ENCODE measurements around the gene ACVR1.
"Not testable (repeated sequence)": the region's sequence is repeated elsewhere in the genome, so short reads cannot be mapped to it uniquely, and the experiment has no call there.

The ACVR1 gene

DNA sequence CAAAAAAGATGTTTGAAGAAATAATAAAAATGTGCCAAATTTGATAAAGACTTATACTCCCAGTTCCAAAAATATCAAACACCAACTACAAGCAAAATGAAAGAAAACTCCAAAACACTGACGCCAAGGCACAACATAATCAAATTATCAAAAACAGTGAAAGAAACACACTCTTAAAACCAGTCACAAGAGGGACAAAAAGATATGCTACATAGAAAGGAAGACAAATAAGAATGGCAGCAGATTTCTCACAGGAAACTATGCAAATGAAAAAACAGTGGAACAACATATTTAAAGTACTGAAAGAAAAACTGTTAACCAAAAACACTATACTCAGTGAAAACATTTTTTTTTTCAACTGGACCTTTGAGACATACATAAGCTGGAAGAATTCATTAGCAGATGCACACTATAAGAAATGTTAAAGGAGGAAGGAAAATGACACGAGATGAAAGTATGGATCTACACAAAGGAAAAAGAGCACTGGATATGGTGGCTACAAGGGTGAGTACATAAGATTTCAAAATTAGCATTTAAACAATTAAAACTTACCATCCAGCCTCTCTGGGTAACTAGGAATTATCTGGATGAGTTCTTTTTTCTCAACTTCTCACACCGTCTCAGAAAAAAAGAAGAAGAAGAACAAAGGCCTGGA lies 153.4 kb downstream of the ACVR1 start:
- DNase-seq (ENCODE audit: low spot score): no peak

DNA sequence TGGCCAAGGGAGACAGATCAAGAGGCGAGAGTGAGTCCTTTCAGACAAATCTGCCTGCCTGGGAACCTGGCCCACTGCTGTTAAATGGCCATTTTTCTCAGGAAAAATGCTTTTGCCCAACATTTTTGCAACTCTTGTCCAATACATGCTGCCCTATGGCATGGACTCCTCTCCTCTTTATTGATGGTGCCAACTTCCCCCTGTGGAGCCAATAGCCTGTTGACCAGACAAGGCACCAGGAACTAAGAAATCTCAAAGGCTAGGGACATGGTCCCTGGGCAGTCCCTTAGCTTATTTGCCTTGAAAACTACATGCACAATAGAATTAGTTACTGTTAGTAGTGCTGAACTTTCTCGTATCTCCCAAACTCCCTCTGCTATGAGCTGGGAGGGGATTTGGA lies 155.6 kb downstream of the ACVR1 start:
- no peak for DNase-seq (ENCODE audit: low spot score)

DNA sequence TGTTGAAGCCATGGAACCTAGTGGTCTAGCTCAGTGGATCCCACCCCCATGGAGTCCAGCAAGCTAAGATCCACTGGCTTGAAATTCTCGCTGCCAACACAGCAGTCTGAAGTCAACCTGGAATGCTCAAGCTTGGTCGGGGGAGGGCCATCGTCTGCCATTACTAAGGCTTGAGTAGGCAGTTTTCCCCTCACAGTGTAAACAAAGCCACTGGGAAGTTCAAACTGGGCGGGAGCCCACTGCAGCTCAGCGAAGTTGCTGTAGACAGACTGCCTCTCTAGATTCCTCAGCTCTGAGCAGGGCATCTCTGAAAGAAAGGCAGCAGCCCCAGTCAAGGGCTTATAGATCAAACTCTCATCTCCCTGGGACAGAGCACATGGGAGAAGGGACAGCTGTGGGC lies 171.5 kb downstream of the ACVR1 start:
- DNase-seq (ENCODE audit: low spot score): not testable (repeated sequence)

DNA sequence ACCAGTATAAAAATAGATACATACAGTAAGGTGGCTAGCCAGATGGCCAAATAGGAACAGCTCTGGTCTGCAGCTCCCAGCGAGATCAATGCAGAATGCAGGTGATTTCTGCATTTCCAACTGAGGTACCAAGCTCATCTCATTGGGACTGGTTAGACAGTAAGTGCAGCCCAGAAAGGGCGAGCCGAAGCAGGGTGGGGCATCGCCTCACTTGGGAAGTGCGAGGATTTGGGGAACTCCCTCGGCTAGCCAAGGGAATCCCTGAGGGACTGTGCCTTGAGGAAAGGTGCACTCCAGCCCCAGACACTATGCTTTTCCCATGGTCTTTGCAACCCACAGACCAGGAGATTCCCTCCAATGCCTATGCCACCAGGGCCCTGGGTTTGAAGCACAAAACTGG lies 172.0 kb downstream of the ACVR1 start:
- DNase-seq (ENCODE audit: low spot score): not testable (repeated sequence)

- DNase-seq (ENCODE audit: low spot score): no peak
Observed at GRCh38 chr2:157699806-157700205, 176.3 kb downstream of the ACVR1 start.

DNA sequence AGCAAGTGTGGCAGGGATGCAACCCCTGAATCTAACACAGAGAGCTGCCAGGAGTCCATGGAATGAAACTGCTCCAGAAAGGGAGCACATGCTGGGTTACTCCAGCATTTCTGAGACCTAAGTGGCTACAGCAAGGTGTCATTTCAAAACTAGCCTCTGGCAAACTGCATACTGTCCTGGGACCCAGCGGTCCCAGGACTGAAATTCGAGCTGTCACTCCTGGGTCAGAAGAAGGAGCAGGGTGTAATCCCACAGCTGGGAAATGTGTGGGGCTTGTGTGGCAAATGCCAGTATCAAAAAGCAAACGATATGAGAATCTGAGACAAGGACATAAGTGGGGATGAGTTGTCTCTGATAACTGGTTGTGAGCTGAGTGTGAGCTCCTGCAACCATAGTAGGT lies 177.1 kb downstream of the ACVR1 start:
- DNase-seq (ENCODE audit: low spot score): no peak

DNA sequence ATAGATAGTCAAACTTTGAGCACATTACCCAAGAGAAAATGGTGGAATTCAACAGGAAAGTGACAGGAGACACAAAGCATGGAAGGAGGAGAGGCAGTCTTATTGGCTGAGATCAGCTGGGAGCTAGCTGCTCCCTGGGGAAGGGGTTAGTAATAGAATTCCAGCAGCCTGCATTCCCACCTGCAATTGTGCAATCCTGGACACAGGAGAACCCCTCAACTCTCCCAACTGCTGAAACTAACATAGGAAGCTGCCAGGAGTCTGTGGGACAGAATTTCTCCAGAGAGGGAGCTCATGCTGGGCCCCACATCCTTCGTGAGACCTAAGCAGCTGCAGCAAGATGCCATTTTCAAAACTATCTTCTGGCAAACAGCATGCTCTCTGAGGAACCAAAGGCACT lies 177.7 kb downstream of the ACVR1 start:
- no peak for DNase-seq (ENCODE audit: low spot score)

DNA sequence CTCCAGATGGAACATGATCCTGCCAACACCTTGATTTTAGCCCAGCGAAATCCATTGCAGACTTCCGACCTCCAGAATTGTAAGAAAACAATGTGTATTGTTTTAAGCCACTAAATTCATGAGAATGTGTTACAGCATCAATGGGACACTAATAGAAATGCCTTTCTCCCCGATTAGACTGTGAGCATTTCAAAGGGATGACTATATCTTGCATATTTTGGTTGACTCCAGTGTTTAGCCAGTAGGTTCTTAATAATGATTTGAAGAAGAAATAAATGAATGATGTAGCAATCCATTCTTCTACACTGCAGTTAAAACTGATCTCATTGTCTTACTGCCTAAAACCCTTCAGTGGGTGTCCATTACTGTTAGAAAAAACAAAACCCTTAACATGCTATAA lies 180.1 kb downstream of the ACVR1 start:
- no peak for DNase-seq (ENCODE audit: low spot score)

GRCh38 chr2:157692768-157693167 lies 183.4 kb downstream of the ACVR1 start:
- DNase-seq (ENCODE audit: low spot score): no peak

- no peak for DNase-seq (ENCODE audit: low spot score)
Observed at GRCh38 chr2:157691695-157692094, 184.4 kb downstream of the ACVR1 start.

DNA sequence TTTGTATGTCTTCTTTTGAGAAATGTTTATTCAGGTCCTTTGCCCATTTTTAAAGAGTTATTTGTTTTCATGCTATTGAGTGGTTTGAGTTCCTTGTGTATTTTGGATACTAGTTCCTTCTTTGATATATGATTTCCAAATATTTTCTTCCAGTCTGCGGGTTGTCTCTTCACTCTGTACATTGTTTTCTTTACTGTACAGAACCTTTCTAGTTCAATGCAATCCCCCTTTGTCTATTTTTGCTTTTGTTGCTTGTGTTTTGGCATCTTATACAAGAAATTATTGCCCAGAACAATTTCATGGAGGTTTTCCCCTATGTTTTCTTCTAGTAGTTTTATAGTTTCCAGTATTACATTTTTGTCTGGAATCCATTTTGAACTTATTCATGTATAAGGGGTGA lies 185.0 kb downstream of the ACVR1 start:
- no peak for DNase-seq (ENCODE audit: low spot score)

Small RNA genes within 50 kb of the gene (small RNA-seq; reads per million reads assigned to genes)
- 0 reads per million in 2 experiments for gene RNU6-436P
